Measurements from ENCODE around the gene SLC7A14. TPM values are rescaled to one million over a fixed set of nuclear protein-coding genes. Genes with fewer than 3 reads are reported as not detected.

The SLC7A14 gene
- total RNA-seq, 4 donors from 2014 or later = under 0.01 to 0.06 (median under 0.01) TPM; not detected in 1

DNA sequence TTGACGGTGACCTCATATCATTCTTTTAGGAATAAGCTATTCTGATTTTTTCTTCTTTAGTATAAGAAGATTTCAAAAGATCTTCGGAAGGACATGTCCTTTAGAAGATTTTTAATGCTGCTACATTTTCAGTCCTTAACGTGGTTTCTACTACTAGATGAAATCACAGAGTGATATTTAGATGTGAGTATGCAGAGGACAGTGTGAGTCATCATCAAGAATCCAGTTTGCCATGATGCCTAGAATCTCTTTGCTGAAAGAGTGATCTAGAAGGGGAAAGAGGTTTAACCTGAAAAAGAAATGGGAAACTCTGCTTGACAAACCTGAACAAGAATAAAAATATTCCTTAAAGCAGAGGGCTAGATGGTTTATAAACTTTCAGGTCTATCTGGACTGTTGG is 43.2 kb downstream of the SLC7A14 start:
- no peak for ATAC-seq (ENCODE audit: low FRiP score)
- DNase-seq (ENCODE audit: low spot score) = no peak
- TF ChIP-seq, protein P1, sequence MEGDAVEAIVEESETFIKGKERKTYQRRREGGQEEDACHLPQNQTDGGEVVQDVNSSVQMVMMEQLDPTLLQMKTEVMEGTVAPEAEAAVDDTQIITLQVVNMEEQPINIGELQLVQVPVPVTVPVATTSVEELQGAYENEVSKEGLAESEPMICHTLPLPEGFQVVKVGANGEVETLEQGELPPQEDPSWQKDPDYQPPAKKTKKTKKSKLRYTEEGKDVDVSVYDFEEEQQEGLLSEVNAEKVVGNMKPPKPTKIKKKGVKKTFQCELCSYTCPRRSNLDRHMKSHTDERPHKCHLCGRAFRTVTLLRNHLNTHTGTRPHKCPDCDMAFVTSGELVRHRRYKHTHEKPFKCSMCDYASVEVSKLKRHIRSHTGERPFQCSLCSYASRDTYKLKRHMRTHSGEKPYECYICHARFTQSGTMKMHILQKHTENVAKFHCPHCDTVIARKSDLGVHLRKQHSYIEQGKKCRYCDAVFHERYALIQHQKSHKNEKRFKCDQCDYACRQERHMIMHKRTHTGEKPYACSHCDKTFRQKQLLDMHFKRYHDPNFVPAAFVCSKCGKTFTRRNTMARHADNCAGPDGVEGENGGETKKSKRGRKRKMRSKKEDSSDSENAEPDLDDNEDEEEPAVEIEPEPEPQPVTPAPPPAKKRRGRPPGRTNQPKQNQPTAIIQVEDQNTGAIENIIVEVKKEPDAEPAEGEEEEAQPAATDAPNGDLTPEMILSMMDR (IDR thresholded peaks at IDR 0.05) = no peak

DNA sequence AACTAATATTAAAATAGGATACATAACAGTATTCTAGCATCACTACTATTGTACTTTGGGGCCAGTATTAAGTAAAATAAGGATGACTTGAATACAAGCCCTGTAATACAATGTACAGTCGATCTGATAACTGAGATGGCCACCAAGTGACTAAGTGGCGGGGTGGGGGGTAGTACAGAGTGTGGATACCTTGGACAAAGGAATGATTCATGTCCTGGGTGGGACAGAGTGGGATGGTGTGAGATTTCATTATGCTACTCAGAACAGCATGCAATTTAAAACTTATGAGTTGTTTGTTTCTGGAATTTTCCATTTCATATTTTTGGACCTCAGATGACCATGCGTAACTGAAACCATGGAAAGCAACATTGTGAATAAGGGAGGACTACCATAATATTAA is 46.0 kb downstream of the SLC7A14 start:
- TF ChIP-seq, protein P1 (IDR thresholded peaks at IDR 0.05) = no peak
- no peak for ATAC-seq (ENCODE audit: low FRiP score)
- no peak for DNase-seq (ENCODE audit: low spot score)

DNA sequence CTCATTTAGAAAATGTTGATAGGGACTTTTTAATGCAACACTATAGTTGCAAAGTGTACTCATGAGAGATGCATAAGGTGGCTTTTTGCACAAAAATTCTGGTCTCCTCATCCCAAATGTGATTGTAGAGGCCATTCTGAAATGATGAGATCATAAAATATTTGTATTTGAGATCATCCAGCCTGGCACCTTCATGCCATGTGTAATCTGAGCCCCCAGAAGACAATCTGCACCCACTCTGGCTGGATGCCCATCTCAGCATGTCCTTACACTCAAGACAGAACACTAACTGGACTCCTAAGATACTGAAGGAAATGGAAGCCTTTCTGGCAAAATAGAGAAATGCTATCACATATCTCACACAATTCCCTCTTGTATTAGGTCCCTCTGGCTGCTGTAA is 49.2 kb downstream of the SLC7A14 start:
- ATAC-seq (ENCODE audit: low FRiP score) (no peak), DNase-seq (ENCODE audit: low spot score) (no peak)
- TF ChIP-seq, protein P1 (IDR thresholded peaks at IDR 0.05) = no peak

DNA sequence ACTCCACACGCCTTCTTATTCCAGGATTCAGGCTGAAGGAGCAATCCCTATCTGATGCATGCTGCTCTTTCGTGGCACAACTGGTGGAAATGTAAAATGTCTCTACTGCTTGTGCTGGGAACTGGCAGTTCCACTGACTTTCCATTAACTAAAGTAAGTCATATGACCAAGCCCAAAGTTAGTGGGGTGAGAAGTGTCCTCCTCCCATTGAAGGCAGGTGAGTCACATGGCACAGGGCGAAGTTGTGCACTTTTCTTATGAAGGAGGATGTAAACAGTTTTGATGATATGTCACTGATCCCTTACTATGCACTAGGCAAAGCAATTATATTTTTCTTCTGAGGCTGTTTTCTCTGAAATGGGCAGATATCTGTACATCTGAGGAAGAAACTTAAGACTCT is 51.6 kb downstream of the SLC7A14 start:
- DNase-seq (ENCODE audit: low spot score) (no peak), ATAC-seq (ENCODE audit: low FRiP score) (no peak)
- TF ChIP-seq, protein P1 (IDR thresholded peaks at IDR 0.05) = no peak

DNA sequence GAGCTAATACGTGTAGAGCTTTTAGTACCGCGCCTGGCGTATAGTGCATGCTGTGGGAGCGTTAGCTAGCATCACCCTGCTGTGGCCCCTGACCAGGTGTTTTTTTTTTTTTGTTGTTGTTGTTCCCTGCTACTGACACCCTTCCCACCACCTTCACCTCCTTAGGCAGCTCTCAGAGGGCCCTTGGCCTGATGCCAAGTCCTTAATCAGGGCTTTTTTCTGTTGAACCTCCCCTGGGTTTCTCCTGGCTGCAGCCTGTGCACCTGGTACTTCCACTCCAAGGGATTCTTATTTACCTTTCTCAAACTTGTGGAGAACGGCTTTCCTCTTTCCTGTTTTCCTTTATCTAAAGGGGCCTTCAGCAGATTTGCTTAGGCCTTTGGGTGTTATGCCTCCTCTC is 53.3 kb downstream of the SLC7A14 start:
- DNase-seq (ENCODE audit: low spot score) (no peak), ATAC-seq (ENCODE audit: low FRiP score) (no peak)
- TF ChIP-seq, protein P1 (IDR thresholded peaks at IDR 0.05) = no peak

DNA sequence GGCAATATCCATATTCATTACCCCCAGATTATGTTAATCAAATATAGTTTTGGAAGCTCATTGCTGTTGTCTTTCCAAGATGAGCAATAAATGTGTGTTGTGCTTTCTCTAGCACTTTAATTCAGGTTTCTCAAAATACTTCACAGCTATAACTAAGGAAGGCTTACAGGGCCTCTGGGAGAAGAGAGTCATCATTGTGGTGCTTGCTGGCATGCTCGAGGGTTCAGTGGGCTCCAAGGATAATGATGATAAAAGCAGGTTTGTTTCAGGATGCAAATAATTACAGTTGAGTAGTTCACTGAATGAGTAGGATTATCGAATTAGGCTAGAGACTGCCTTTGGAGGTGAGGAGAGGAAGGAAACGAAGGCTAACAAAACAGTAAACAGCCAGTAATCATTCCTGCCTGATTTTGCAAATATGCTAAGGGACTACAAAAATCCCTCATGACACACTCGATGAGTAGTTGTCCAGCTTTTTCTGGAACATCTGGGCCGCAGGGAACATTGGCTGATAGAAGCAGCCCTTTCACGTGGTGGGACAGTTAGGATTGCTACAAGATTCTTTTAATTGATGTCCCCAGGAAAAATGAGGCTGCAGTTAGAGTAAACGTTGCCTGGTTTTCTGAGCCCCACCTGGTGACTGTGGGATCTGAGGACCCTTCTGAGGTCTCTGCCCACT is 54.1 kb downstream of the SLC7A14 start:
- TF ChIP-seq, protein P1 (IDR thresholded peaks at IDR 0.05) = no peak
- DNase-seq (ENCODE audit: low spot score) = no peak
- ATAC-seq (ENCODE audit: low FRiP score) = no peak

DNA sequence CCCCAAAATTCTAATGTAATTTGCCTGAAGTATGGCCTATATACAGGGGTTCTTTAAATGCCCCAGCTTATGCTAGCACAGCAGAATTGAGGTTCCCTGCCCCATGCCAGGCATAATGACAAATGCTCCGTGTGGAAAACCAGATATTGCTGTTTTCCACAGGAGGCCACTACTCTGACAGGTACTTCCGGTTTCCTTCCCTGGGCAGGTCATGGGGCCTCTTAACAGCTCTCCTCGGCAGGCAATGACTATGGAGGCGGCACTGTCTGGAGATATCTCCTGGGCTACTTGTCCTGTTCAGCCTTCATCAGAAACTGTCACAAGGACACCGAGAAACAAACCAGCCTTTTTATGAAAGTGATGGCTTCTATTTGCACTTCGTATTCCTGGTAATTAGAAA is 54.8 kb downstream of the SLC7A14 start:
- no peak for ATAC-seq (ENCODE audit: low FRiP score)
- TF ChIP-seq, protein P1 (IDR thresholded peaks at IDR 0.05) = no peak

More for the DNA sequence above, 54.8 kb downstream of the SLC7A14 start:
- DNase-seq (ENCODE audit: low spot score) = no peak
